Lower leg skin (tissue), 3 donors: ENCODE results near the gene PGAM5.

Experiments
- CTCF ChIP-seq, 3 donors: fragments of 450-650 bp; IDR thresholded peaks; one replicate each; pipeline ENCODE4 v1.5.1; 2016; ENCODE audit warnings: antibody characterized with exemption in 3 of 3, mild to moderate bottlenecking in 3 of 3, moderate library complexity in 2 of 3
- POLR2A ChIP-seq, 2 donors: fragments of 450-650 bp; IDR thresholded peaks; one replicate each; pipeline ENCODE4 v1.6.1; 2016 to 2017; ENCODE audit warnings: antibody characterized with exemption in 2 of 2, mild to moderate bottlenecking in 1 of 2, moderate library complexity in 1 of 2

- TF ChIP-seq POLR2A (IDR thresholded peaks at IDR 0.05), result no peak
- no peak for TF ChIP-seq CTCF (IDR thresholded peaks at IDR 0.05)
Observed at GRCh38 chr12:132677492-132677891, 33.1 kb upstream of the PGAM5 start.
